Neutrophil (primary cell): ENCODE data around the gene LRCH1.

Experiments
- H3K27ac ChIP-seq: fragments of 200-600 bp; sonication (generic); 2 replicates; pipeline ENCODE4 v1.5.1; 2016; ENCODE audit warnings: mild to moderate bottlenecking, moderate library complexity
- H3K27me3 ChIP-seq: fragments of 200-600 bp; sonication (generic); 2 replicates; pipeline ENCODE4 v1.6.0; 2016; ENCODE audit warnings: mild to moderate bottlenecking
- H3K36me3 ChIP-seq: fragments of 200-600 bp; sonication (generic); 2 replicates; pipeline ENCODE4 v1.5.1; 2017
- H3K4me1 ChIP-seq, 2 experiments: fragments of 200-600 bp in 1 of 2; sonication (generic) in 1 of 2; 1 replicate in 1 of 2; 2 replicates in 1 of 2; pipeline versions ENCODE4 v1.5.1 to v1.6.1; 2013 to 2016; ENCODE audit warnings: low read depth in 1 of 2, low read length in 1 of 2, mild to moderate bottlenecking in 1 of 2, moderate library complexity in 1 of 2; ENCODE audit not compliant: control insufficient read depth in 1 of 2, insufficient read depth in 1 of 2
- H3K4me3 ChIP-seq, 2 experiments: fragments of 200-600 bp in 1 of 2; sonication (generic) in 1 of 2; 1 replicate in 1 of 2; 2 replicates in 1 of 2; pipeline ENCODE4 v1.5.1; 2013 to 2016; ENCODE audit warnings: low read depth in 1 of 2, low read length in 1 of 2, mild to moderate bottlenecking in 1 of 2, moderate library complexity in 1 of 2
- H3K9me3 ChIP-seq: fragments of 200-600 bp; sonication (generic); 2 replicates; pipeline ENCODE4 v1.5.1; 2016
- TF ChIP-seq, protein P1 (sequence below): fragments of 200-600 bp; sonication (generic); IDR thresholded peaks from 2 replicates; pipeline ENCODE4 v1.5.1; 2016; ENCODE audit warnings: antibody characterized with exemption

The LRCH1 gene

DNA sequence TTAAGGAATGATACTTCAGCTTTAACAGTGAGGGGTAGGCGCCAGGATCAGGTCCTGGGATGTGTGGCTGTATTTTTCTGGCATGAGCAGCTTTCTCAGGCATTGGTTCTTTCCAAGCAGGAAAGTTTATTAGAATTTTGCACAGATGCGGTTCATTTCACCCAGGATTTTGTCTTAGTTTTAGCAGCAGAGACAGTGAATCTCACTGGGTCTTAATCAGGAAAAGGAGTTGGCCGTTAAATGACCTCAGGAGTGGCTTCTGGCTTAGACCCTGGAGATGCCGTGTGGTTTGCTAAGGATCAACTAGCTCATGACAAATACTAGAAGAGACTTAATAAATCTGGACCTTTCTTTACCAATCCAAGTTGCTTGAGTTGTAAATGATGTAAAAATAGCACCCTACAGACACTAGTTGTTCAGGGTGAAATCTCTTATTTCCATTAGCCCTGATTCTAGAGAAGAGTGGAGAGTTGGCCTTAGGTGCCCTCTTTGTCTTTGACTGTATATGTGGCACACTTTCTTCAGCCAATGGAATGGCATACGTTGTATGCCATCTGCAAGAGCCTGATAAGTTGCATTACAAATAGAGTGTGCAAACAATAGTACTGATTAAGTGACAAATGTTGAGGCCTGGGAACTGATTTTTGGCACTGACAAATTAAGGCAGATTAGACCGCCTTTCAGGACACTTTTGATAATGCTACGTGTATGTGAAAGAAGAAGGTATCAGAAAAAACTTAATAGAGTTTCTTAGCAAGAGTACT, 34.0 kb downstream of the LRCH1 start:
- Histone ChIP-seq H3K27me3 (no peaks in the 10 kb centered on the region), H3K9me3 (no peaks in the 10 kb centered on the region), H3K4me1 (no peaks in the 10 kb centered on the region), H3K4me3 (no peak overlapping the region), H3K36me3 (no peaks in the 10 kb centered on the region), H3K27ac (no peak overlapping the region)
- TF ChIP-seq, protein P1, sequence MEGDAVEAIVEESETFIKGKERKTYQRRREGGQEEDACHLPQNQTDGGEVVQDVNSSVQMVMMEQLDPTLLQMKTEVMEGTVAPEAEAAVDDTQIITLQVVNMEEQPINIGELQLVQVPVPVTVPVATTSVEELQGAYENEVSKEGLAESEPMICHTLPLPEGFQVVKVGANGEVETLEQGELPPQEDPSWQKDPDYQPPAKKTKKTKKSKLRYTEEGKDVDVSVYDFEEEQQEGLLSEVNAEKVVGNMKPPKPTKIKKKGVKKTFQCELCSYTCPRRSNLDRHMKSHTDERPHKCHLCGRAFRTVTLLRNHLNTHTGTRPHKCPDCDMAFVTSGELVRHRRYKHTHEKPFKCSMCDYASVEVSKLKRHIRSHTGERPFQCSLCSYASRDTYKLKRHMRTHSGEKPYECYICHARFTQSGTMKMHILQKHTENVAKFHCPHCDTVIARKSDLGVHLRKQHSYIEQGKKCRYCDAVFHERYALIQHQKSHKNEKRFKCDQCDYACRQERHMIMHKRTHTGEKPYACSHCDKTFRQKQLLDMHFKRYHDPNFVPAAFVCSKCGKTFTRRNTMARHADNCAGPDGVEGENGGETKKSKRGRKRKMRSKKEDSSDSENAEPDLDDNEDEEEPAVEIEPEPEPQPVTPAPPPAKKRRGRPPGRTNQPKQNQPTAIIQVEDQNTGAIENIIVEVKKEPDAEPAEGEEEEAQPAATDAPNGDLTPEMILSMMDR, result no peak

DNA sequence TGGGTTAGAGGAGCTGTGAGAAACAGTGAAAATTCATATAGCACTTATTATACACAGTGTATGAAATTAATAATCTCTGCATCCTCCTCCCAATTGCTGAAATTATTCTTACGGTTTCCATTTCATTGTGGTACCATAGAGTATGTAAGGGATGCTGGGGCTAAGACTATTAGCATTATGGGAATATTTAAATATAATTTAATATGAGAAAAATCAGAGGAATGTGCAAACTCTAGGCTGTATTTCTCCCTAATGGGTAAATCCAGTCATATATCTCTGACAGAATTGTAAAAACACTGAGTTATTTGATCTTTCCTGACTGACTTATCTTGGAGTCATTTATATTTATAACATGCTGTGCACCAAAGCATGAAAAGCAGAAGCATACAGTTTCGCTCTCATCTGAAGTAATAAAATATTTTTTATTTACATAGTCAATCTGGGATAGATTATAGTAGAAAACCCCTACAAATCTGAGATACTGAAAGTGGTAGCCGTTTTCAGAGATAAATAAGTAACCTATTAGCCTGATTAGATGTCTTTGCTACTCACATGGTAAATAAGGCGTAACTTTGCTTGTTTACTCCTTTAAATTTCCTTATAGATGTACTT, 34.9 kb downstream of the LRCH1 start:
- Histone ChIP-seq H3K27ac (no peak overlapping the region), H3K36me3 (no peaks in the 10 kb centered on the region), H3K4me3 (no peak overlapping the region), H3K9me3 (no peaks in the 10 kb centered on the region), H3K4me1 (no peaks in the 10 kb centered on the region), H3K27me3 (no peaks in the 10 kb centered on the region)
- TF ChIP-seq, protein P1, result no peak

DNA sequence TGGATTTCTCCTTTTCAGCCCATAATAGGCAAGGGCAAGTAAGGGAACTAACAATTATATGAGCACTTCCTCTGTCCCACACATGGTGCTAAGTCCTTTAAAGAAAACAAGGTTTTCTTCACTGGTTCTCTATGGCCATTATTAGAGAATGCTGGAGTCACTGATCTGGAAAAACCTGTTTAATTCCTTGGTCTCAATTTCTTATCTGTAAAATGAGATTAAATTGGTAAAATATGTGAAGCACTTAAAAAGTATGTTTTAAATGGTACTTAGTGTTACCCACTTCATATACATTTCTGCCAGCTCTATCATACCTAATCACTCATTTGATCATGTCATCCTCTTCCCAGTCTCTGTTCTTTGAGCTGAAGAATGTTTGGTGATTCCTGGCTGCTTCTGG, 39.4 kb downstream of the LRCH1 start:
- H3K9me3 ChIP-seq, result no peaks in the 10 kb centered on the region
- no peak overlapping the region for H3K27ac ChIP-seq
- H3K4me1 ChIP-seq, result peaks cover 21 to 25% of the 10 kb centered on the region in 2 experiments
- H3K4me3 ChIP-seq, result no peak overlapping the region
- H3K27me3 ChIP-seq, result no peaks in the 10 kb centered on the region
- H3K36me3 ChIP-seq, result no peaks in the 10 kb centered on the region
- TF ChIP-seq, protein P1, result no peak

DNA sequence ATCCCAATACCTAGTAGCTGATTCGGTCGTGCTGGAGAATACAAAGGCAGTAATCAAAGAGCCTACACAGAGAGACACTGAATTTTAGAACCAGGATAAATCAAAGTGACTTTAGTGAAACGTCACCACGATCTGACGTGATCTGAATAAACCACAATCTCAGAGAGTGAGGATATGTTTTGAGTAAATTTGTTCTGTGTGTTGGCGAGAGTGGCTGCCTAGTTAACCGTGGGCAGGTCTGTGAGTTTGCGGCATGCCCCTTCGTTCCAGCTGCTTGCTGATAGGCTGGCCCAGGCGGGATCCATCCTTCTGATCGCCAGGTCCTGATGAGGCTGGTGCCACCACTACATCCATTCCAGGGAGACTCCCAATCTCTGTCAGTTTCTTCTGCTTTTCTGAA, 40.4 kb downstream of the LRCH1 start:
- Histone ChIP-seq H3K9me3 (no peaks in the 10 kb centered on the region), H3K27ac (no peak overlapping the region), H3K27me3 (no peaks in the 10 kb centered on the region), H3K4me3 (no peak overlapping the region), H3K4me1 (peaks cover 28 to 36% of the 10 kb centered on the region in 2 experiments), H3K36me3 (no peaks in the 10 kb centered on the region)
- TF ChIP-seq, protein P1, result no peak

DNA sequence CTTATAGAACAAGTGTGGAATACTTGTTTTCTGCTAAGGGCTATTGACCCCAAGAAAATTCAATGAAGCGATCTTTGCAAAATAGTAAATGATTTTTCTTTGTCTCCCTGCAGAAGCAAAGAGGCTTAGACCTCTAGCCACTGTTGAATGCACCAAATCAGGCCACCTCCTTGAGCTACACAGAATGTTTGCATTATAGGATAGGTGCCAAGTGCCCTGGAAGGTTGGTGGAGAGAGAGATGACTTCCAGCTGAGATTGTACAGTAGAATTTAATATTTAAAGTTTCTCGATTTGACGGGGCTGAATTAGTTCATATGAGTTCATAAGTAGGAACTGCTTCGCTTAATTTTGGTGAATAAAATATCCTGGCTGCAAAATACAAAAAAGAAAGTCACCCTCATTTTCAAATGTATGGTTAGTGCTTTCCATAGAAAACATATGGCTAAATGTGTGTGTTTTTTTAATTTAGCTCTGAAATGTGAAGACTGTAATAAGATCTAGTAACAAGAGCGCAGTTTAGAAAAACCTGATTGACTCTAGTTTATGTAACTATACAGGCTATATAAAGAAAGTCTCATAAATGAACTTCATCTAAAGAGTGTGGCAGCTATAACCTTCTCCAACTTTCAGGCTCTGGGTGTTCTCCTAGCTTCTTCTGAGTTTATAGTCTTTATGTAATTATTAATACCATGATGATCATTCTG, 41.6 kb downstream of the LRCH1 start:
- H3K4me3 ChIP-seq, result no peak overlapping the region
- H3K4me1 ChIP-seq, result peaks cover 39 to 47% of the 10 kb centered on the region in 2 experiments
- no peaks in the 10 kb centered on the region for H3K27me3 ChIP-seq
- H3K9me3 ChIP-seq, result no peaks in the 10 kb centered on the region
- TF ChIP-seq, protein P1, result no peak
- no peaks in the 10 kb centered on the region for H3K36me3 ChIP-seq
- no peak overlapping the region for H3K27ac ChIP-seq
